AG08396 (cell line): ENCODE data around the gene ARRDC4.

Experiments
- DNase-seq: peaks from one replicate; pipeline ENCODE4 v3.0.0; 2012; ENCODE audit warnings: low spot score, mixed read lengths

Gene ARRDC4

DNA sequence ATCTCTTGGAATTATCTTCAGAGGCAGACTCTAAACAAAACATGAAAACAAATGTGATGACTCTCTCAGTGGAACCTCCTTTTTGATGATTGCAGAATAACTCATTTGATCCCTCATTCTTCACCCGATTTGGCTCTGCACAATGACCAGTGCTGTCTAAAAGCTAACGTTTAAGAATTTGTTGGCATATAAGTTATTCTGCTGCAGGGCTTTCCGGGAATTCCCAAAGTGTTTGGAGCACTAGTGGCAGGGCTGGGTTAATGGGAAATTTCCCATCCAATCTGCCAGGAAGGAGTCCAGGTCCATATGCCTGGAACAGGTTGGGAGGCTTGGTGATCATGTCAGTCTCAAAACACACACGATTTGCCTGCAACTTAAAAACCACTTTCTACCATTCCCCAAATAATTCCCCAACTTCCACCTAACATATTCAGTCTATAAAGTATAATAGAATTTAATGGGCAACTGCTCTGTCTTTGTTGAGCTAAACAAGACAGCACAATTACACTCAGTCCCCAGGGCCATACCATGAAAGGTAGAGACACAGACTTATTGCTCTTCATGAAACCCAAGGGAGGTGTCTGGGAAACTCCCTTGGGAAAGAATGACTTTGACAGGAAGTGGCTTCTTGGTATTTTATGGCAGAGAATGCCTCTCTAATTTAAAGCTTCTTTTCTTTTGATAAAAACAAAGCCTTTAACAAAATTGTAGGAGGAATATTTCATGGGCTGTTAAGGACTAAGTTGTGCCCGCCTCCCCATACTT is 38.0 kb downstream of the ARRDC4 start:
- no peak for DNase-seq

DNA sequence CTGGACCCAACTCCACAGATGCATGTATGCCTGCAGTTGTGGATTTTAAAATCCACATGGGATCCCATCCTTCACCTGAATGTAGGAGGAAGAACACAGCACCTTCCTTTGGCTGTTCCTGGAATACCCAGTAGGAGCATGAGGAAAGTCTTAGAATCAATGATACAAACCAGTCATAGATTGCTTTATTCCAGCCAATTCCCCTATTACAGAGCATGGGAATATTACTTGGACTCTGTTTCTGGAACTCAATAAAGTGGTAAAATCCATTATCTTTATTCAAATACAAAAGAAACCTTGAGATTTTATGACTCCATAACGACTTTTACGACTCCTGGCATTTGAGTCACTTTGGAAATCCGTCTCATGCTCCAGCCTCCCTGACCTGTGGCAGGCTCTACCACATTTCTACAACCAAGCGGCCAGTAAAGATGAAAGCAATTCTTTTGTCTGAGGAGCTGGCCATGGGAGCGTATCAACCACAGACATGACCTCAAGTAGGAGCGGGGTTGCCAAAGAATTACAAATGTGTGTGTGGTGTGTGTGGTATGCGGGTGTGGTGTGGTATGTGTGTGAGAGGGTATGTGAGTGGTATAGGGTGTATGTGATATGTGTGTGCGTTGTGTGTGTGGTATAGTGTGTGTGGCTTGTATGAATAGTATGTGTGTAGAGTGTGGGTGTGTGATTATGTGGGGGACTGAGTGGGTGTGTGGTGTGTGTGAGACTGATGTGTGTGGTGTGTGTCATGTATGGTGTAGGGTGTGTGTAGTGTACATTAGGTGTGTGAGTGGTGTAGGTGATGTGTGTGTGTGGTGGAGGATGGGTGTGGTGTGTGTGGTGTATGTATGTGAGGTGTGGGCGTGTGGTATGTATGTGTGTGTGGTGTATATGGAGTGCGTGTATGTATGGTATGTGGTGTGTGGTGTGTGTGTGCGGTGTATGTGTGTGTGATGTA is 40.0 kb downstream of the ARRDC4 start:
- DNase-seq = no peak

DNA sequence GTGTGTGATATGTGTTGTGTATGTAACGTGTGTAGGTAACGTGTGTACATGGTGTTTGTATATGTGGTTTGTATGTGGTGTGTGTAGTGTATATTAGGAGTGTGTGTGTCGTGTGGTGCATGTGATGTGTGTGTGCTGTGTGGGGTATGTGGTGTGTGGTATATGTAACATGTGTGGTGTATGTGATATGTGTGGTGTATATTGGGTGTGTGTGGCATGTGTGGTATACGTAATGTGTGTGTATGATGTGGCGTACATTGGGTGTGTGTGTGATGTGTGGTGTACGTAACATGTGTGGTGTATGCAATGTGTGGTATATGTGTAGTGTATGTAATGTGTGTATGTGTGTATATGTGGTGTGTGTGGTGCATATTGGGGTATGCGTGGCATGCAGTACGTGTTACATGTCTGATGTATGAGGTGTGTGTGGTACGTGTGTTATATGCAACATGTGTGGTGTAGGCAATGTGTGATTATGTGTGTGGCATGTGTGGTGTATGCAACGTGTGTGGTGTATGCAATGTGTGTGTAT is 41.2 kb downstream of the ARRDC4 start:
- no peak for DNase-seq

DNA sequence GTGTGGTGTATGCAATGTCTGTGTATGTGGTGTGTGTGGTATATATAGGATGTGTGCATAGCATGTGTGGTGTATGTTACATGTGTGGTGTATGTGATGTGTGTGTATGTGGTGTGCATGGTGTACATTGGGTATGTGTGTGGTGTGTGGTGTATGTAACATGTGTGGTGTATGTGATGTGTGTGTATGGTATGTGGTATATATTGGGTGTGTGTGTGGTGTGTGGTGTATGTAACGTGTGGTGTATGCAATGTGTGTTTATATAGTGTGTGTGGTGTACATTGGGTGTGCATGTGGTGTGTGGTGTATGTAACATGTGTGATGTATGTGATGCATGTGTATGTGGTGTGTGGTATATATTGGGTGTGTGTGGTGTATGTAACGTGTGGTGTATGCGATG is 41.9 kb downstream of the ARRDC4 start:
- DNase-seq = no peak

DNA sequence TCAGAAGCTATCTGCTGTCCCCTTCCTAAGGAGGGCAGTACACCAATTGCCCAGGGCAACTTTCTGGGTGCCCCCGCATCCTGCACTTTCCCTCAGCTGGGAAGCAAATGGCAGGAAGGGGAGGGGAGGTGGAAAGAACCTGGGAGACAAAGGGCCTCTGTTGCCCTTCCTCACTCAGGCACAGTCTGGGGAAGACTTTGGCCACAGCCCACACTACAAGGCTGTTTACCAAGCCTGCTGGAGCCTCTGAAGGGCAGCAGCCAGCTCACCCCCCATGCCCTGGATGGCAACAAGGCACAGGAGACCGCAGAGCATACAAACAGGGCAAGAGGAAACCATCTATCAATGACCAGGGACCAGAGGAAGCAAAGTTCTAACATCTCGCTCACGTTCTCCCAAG is 42.4 kb downstream of the ARRDC4 start:
- no peak for DNase-seq

DNA sequence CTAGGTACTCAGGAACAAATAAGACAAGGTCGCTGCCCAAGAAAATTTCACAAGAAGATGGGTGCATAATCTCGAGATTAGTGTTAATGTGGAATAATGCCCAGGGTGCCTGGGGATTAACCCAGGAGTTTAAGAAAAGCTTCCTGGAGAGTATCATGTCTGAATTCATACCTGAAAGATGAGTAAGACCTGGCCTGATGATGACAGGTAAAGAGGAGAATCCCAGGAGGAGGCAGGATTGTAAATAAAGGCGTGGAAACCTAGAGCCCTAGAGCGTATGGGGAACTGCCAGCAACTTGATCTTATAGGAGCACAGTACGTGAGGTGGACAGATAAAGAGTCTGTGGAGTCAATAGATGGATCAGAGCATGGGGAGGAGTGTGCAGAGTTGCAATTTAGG is 43.0 kb downstream of the ARRDC4 start:
- DNase-seq = no peak

DNA sequence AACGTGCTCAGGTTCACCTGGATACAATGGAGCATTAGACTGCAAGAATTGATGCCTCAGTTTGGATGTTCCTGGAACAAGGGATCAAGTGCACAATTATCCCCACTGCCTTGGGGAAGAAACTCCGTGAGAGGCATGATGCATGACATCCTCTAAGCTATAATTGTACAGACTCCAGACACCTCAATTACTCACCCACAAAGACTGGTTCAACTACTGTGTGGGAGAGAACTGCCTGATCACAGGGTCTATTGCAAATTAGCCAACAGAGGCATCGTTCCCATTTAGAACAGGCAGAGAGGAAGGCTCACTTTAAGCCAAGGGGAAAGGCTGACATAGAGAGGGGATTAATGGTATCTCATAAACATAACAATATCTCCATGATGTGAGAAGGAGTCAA is 43.5 kb downstream of the ARRDC4 start:
- no peak for DNase-seq

DNA sequence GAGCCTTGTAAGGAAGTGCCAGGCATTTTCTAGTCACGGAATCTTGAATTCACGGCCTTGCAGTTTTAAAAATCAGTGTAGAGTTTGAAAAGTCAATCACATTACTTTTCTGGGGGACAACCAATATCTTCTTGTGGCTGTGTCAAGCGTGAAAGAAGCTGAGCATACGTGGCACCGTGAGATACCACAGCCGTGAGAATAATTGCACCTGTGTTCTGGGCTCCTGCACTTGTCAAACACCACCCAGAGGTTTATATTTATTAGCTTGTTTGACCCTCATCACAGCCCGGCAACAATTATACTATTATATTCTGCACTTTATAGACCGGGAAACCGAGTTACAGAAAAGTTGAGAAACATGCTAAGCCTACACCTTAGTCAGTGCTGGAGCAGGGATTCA is 45.2 kb downstream of the ARRDC4 start:
- no peak for DNase-seq

DNA sequence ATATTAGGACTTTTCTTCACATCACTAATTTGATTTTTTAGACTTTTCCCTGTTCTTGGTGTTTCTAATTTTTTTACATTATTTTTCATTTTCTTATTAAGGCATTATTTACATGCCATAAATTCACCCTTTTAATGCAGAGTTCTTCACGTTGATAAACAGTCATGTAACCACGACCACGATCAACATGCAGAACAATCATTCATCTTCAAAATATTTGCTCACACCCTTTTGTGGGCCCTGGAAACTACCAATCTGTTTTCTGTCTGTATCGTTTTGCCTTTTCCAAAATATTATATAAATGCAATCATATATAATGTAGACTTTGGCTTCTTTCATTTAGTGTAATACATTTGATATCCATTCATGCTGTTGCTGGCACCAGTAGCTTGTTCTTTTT is 48.7 kb downstream of the ARRDC4 start:
- DNase-seq = no peak

DNA sequence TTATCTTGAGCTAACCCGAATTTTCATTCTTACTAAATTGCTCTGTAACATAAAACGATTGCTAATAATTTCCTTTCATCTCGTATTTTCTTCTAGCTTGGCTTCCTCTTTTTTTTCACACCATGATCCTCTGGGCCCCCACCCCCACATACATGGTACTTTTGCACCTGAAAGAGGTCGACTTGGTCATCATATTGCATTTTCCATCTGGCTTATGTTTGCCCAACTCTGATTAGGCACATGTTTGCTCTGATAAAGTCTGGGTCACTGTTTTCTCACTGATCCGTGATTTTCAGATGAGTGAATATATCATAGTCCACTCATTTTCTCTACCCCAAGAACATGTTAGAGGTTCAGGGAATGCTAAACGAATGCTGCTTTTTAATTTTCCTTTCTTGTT is 49.5 kb downstream of the ARRDC4 start:
- no peak for DNase-seq

DNA sequence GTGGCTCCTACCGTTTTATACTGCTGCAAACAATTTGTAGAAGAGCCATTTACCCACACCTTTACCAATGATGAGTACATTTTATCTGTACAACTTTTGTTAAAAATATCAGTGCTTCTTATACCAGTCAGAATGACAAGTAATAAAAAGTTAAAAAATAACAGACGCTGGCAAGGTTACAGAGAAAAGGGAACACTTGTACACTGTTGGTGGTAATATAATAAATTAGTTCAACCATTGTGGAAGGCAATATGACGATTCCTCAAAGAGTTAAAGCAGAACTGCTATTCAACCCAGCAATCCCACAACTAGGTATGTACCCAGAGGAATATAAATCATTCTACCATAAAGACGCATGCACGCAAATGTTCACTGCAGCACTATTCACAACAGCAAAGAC is 51.9 kb downstream of the ARRDC4 start:
- DNase-seq = no peak

DNA sequence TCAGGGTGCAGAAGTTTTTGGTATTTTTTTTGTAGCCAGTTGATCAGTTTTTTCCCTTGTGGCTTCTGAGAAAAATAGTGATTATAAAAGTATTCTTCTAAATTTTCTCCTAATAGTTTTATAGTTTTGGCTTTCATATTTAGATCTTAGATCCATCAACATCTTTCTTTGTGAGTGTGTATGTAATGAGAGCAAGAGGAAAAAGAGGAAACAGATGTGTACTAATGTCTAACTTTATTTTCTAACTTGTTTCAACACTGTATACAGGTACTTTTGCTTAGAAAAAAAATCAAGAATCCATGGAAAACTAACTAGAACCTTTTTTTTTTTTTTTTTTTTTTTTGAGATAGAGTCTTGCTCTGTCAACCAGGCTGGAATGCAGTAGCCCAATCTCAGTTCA is 53.1 kb downstream of the ARRDC4 start:
- DNase-seq = no peak

DNA sequence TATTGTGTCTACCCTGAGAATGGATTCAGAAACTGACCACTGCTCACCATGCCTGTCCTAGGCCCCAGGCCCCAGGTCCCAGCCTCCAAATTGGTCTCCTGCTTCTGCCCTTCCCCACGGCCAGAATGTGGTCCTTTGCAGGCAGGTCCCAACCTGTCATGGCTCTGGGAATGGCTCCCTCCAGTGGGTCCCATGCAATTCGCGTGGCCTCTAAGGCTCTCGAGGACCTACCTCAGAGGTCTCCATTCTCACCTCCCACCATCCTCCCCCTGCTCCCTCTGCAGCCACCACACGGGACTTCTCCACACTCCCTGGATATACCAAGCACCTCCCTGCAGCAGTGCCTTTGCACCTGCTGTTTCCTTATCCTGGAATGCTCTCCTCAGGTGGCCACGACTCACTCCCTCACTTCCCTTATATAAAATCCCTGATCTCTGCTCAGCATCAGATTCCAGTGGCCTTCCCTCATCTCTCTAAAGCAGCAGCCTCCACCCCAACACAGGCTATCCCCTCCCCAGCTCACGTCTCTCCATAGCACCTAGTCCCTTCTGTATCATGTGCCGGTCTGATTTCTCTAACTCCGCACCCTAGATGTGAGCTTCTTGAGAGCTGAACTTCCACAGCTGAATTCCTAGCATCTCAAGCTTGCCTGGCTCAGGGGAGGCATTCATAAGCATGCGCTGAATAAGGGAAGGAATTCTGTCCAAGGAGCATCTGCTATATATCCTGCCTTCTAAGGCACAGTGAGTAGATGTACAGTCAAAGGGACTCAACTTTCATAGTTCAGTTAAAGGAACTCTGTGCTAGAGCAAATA is 56.9 kb downstream of the ARRDC4 start:
- no peak for DNase-seq

DNA sequence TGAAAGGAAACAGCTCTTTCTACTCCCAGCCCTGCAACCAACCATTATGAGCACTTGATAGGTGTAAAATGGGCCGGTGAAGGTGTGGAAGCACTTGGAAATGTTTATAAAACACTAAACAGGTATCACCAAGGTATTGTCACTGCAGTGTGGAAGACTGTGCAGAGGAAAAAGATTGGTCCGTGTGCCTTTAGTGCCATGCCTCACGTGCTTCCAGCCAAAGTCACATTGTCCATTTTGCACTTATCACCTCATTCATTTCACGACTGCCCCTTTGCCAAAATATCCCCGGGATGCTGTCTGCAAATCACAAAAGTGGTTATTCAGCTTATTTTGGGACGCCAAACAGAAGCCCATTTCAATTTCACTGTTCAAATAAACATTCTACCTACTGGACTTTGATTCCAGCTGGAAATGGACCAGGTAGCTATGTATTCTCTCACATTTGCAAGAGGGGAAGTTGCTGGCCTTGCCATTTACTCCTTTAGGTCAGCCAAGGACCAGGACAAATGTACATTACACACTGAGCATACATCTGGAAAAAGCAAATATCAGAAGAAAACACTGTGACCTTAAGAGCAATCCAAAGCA is 58.4 kb downstream of the ARRDC4 start:
- DNase-seq = no peak
